ENCODE results near the gene NRG3. TPM values are rescaled to one million over a fixed set of nuclear protein-coding genes. Genes with fewer than 3 reads are reported as not detected.

NRG3 gene
- total RNA-seq, 1 donor from 2014 or later = not detected

GRCh38 chr10:82581940-82582339 lies 706.9 kb downstream of the NRG3 start:
- Mint-ChIP-seq H3K9me3 (ENCODE audit: low read depth) (no peaks in the 10 kb centered on the region), H3K27me3 (ENCODE audit: low read depth) (peaks cover 5% of the 10 kb centered on the region), H3K4me3 (ENCODE audit: unreplicated experiment) (no peak overlapping the region), H3K27ac (ENCODE audit: unreplicated experiment) (no peak overlapping the region), H3K36me3 (ENCODE audit: low read depth) (no peaks in the 10 kb centered on the region), H3K4me1 (ENCODE audit: low read depth) (no peaks in the 10 kb centered on the region)
- no peak for DNase-seq (ENCODE audit: low spot score)
- no peak for TF ChIP-seq CTCF (IDR thresholded peaks at IDR 0.05)

- no peaks in the 10 kb centered on the region for H3K27me3 Mint-ChIP-seq (ENCODE audit: low read depth)
- no peak for DNase-seq (ENCODE audit: low spot score)
- no peak for TF ChIP-seq CTCF (IDR thresholded peaks at IDR 0.05)
- no peak overlapping the region for H3K27ac Mint-ChIP-seq (ENCODE audit: unreplicated experiment)
- no peaks in the 10 kb centered on the region for H3K4me1 Mint-ChIP-seq (ENCODE audit: low read depth)
- H3K36me3 Mint-ChIP-seq (ENCODE audit: low read depth) = no peaks in the 10 kb centered on the region
- no peaks in the 10 kb centered on the region for H3K9me3 Mint-ChIP-seq (ENCODE audit: low read depth)
- no peak overlapping the region for H3K4me3 Mint-ChIP-seq (ENCODE audit: unreplicated experiment)
These were observed 716.4 kb downstream of the NRG3 start for GRCh38 chr10:82591421-82591820.

- Mint-ChIP-seq H3K4me3 (ENCODE audit: unreplicated experiment) (no peak overlapping the region), H3K36me3 (ENCODE audit: low read depth) (no peaks in the 10 kb centered on the region), H3K9me3 (ENCODE audit: low read depth) (no peaks in the 10 kb centered on the region), H3K4me1 (ENCODE audit: low read depth) (no peaks in the 10 kb centered on the region), H3K27me3 (ENCODE audit: low read depth) (no peaks in the 10 kb centered on the region), H3K27ac (ENCODE audit: unreplicated experiment) (no peak overlapping the region)
- DNase-seq (ENCODE audit: low spot score) = no peak
- no peak for TF ChIP-seq CTCF (IDR thresholded peaks at IDR 0.05)
These were observed 722.8 kb downstream of the NRG3 start for GRCh38 chr10:82597840-82598239.

GRCh38 chr10:82609845-82610244 lies 734.9 kb downstream of the NRG3 start:
- DNase-seq (ENCODE audit: low spot score) = no peak
- Mint-ChIP-seq H3K4me1 (ENCODE audit: low read depth) (no peaks in the 10 kb centered on the region), H3K36me3 (ENCODE audit: low read depth) (no peaks in the 10 kb centered on the region), H3K9me3 (ENCODE audit: low read depth) (peaks cover 8% of the 10 kb centered on the region), H3K27ac (ENCODE audit: unreplicated experiment) (no peak overlapping the region), H3K27me3 (ENCODE audit: low read depth) (no peaks in the 10 kb centered on the region), H3K4me3 (ENCODE audit: unreplicated experiment) (no peak overlapping the region)
- TF ChIP-seq CTCF (IDR thresholded peaks at IDR 0.05) = no peak

- no peak for DNase-seq (ENCODE audit: low spot score)
- H3K4me3 Mint-ChIP-seq (ENCODE audit: unreplicated experiment) = no peak overlapping the region
- H3K9me3 Mint-ChIP-seq (ENCODE audit: low read depth) = no peaks in the 10 kb centered on the region
- H3K4me1 Mint-ChIP-seq (ENCODE audit: low read depth) = no peaks in the 10 kb centered on the region
- no peak for TF ChIP-seq CTCF (IDR thresholded peaks at IDR 0.05)
- no peaks in the 10 kb centered on the region for H3K36me3 Mint-ChIP-seq (ENCODE audit: low read depth)
- no peaks in the 10 kb centered on the region for H3K27me3 Mint-ChIP-seq (ENCODE audit: low read depth)
- H3K27ac Mint-ChIP-seq (ENCODE audit: unreplicated experiment) = no peak overlapping the region
These were observed 743.0 kb downstream of the NRG3 start for GRCh38 chr10:82618007-82618406.
